IPS-15b (cell line): ENCODE measurements around the gene IGSF5.

Experiments used
- H3K27me3 ChIP-seq: one replicate; pipeline ENCODE4 v1.6.1; 2013; ENCODE audit warnings: low read length; ENCODE audit not compliant: control insufficient read depth, insufficient read depth
- H3K36me3 ChIP-seq: one replicate; pipeline ENCODE4 v1.6.1; 2013; ENCODE audit warnings: low read length; ENCODE audit not compliant: control insufficient read depth, insufficient read depth
- H3K4me1 ChIP-seq: one replicate; pipeline ENCODE4 v1.6.1; 2013; ENCODE audit warnings: mild to moderate bottlenecking, low read length; ENCODE audit not compliant: control insufficient read depth, insufficient read depth
- H3K4me3 ChIP-seq: one replicate; pipeline ENCODE4 v1.5.1; 2013; ENCODE audit warnings: low read depth, low read length
- H3K9ac ChIP-seq: one replicate; pipeline ENCODE4 v1.6.1; 2013; ENCODE audit warnings: low read depth, mild to moderate bottlenecking, low read length
- H3K9me3 ChIP-seq: one replicate; pipeline ENCODE4 v1.6.1; 2013; ENCODE audit warnings: mild to moderate bottlenecking, low read length; ENCODE audit not compliant: control insufficient read depth, insufficient read depth

Gene IGSF5

GRCh38 chr21:39796466-39796865 is 51.5 kb downstream of the IGSF5 start:
- no peak overlapping the region for H3K9ac ChIP-seq
- no peaks in the 10 kb centered on the region for H3K4me1 ChIP-seq
- H3K4me3 ChIP-seq, result no peak overlapping the region
- no peaks in the 10 kb centered on the region for H3K27me3 ChIP-seq
- peaks cover 6% of the 10 kb centered on the region for H3K9me3 ChIP-seq
- no peaks in the 10 kb centered on the region for H3K36me3 ChIP-seq

GRCh38 chr21:39799178-39799577 is 54.2 kb downstream of the IGSF5 start:
- Histone ChIP-seq H3K9ac (no peak overlapping the region), H3K27me3 (no peaks in the 10 kb centered on the region), H3K36me3 (no peaks in the 10 kb centered on the region), H3K4me1 (no peaks in the 10 kb centered on the region), H3K4me3 (no peak overlapping the region), H3K9me3 (no peaks in the 10 kb centered on the region)

GRCh38 chr21:39800311-39800710 is 55.3 kb downstream of the IGSF5 start:
- Histone ChIP-seq H3K27me3 (no peaks in the 10 kb centered on the region), H3K9me3 (no peaks in the 10 kb centered on the region), H3K4me1 (no peaks in the 10 kb centered on the region), H3K36me3 (no peaks in the 10 kb centered on the region), H3K4me3 (no peak overlapping the region), H3K9ac (no peak overlapping the region)

GRCh38 chr21:39802217-39802616 is 57.2 kb downstream of the IGSF5 start:
- H3K27me3 ChIP-seq, result no peaks in the 10 kb centered on the region
- no peaks in the 10 kb centered on the region for H3K4me1 ChIP-seq
- no peak overlapping the region for H3K9ac ChIP-seq
- no peak overlapping the region for H3K4me3 ChIP-seq
- no peaks in the 10 kb centered on the region for H3K9me3 ChIP-seq
- H3K36me3 ChIP-seq, result no peaks in the 10 kb centered on the region

- H3K4me1 ChIP-seq, result no peaks in the 10 kb centered on the region
- no peaks in the 10 kb centered on the region for H3K27me3 ChIP-seq
- no peaks in the 10 kb centered on the region for H3K9me3 ChIP-seq
- no peaks in the 10 kb centered on the region for H3K36me3 ChIP-seq
- H3K4me3 ChIP-seq, result no peak overlapping the region
- H3K9ac ChIP-seq, result no peak overlapping the region
These were observed 58.4 kb downstream of the IGSF5 start for GRCh38 chr21:39803393-39803792.

- Histone ChIP-seq H3K9ac (no peak overlapping the region), H3K9me3 (no peaks in the 10 kb centered on the region), H3K4me1 (no peaks in the 10 kb centered on the region), H3K36me3 (no peaks in the 10 kb centered on the region), H3K27me3 (no peaks in the 10 kb centered on the region), H3K4me3 (no peak overlapping the region)
These were observed 59.3 kb downstream of the IGSF5 start for GRCh38 chr21:39804240-39804639.

GRCh38 chr21:39805983-39806382 is 61.0 kb downstream of the IGSF5 start:
- H3K4me1 ChIP-seq, result no peaks in the 10 kb centered on the region
- H3K36me3 ChIP-seq, result no peaks in the 10 kb centered on the region
- H3K9me3 ChIP-seq, result no peaks in the 10 kb centered on the region

GRCh38 chr21:39807738-39808137 is 62.8 kb downstream of the IGSF5 start:
- Histone ChIP-seq H3K9me3 (peaks cover 7% of the 10 kb centered on the region), H3K9ac (no peak overlapping the region), H3K4me1 (no peaks in the 10 kb centered on the region), H3K27me3 (no peaks in the 10 kb centered on the region), H3K36me3 (no peaks in the 10 kb centered on the region), H3K4me3 (no peak overlapping the region)

More at GRCh38 chr21:39805983-39806382, 61.0 kb downstream of the IGSF5 start:
- H3K4me3 ChIP-seq, result no peak overlapping the region
- no peaks in the 10 kb centered on the region for H3K27me3 ChIP-seq
- no peak overlapping the region for H3K9ac ChIP-seq

- Histone ChIP-seq H3K4me3 (no peak overlapping the region), H3K4me1 (no peaks in the 10 kb centered on the region), H3K36me3 (no peaks in the 10 kb centered on the region), H3K9me3 (peaks cover 10% of the 10 kb centered on the region), H3K27me3 (no peaks in the 10 kb centered on the region), H3K9ac (no peak overlapping the region)
These were observed 65.0 kb downstream of the IGSF5 start for GRCh38 chr21:39809936-39810335.

GRCh38 chr21:39812983-39813382 is 68.0 kb downstream of the IGSF5 start:
- Histone ChIP-seq H3K9ac (no peak overlapping the region), H3K4me1 (no peaks in the 10 kb centered on the region), H3K27me3 (no peaks in the 10 kb centered on the region), H3K36me3 (no peaks in the 10 kb centered on the region), H3K4me3 (no peak overlapping the region), H3K9me3 (peaks cover 10% of the 10 kb centered on the region)

- Histone ChIP-seq H3K9ac (no peak overlapping the region), H3K9me3 (no peaks in the 10 kb centered on the region), H3K4me1 (no peaks in the 10 kb centered on the region), H3K36me3 (no peaks in the 10 kb centered on the region), H3K4me3 (no peak overlapping the region), H3K27me3 (no peaks in the 10 kb centered on the region)
These were observed 73.6 kb downstream of the IGSF5 start for GRCh38 chr21:39818557-39818956.

GRCh38 chr21:39822042-39822441 is 77.1 kb downstream of the IGSF5 start:
- no peaks in the 10 kb centered on the region for H3K9me3 ChIP-seq
- H3K4me1 ChIP-seq, result no peaks in the 10 kb centered on the region
- no peaks in the 10 kb centered on the region for H3K36me3 ChIP-seq
- no peak overlapping the region for H3K4me3 ChIP-seq
- H3K27me3 ChIP-seq, result no peaks in the 10 kb centered on the region
- no peak overlapping the region for H3K9ac ChIP-seq

- Histone ChIP-seq H3K4me1 (no peaks in the 10 kb centered on the region), H3K9ac (no peak overlapping the region), H3K27me3 (no peaks in the 10 kb centered on the region), H3K9me3 (no peaks in the 10 kb centered on the region), H3K4me3 (no peak overlapping the region), H3K36me3 (no peaks in the 10 kb centered on the region)
These were observed 80.3 kb downstream of the IGSF5 start for GRCh38 chr21:39825250-39825649.
